Vagina (tissue), 2 donors: ENCODE measurements around the gene BNC2. TPM values are rescaled to one million over a fixed set of nuclear protein-coding genes. Genes with fewer than 3 reads are reported as not detected.
A peak's percentile ranks its signal among the peaks of the same experiment; 100 is the strongest.

Experiments used
- DNase-seq, 2 donors: peaks; one replicate each; pipeline ENCODE4 v3.0.0-alpha.2; 2017; ENCODE audit errors: extremely low spot score in 2 of 2
- H3K27ac ChIP-seq: fragments of 200-600 bp; sonication (generic); one replicate; pipeline ENCODE4 v1.5.1; 2019
- H3K27me3 ChIP-seq: fragments of 200-600 bp; sonication (generic); one replicate; pipeline ENCODE4 v1.5.1; 2019
- H3K36me3 ChIP-seq, 2 donors: fragments of 200-600 bp; sonication (generic); one replicate each; pipeline ENCODE4 v1.5.1; 2017 to 2019
- H3K4me1 ChIP-seq: fragments of 200-600 bp; sonication (generic); one replicate; pipeline ENCODE4 v1.5.1; 2019
- H3K4me3 ChIP-seq, 2 donors: fragments of 200-600 bp; sonication (generic); 1 replicate in 1 of 2; 2 replicates in 1 of 2; pipeline ENCODE4 v1.5.1; 2016 to 2019
- H3K9me3 ChIP-seq: fragments of 200-600 bp; sonication (generic); one replicate; pipeline ENCODE4 v1.5.1; 2019
- CTCF ChIP-seq, 3 experiments: fragments of 450-650 bp in 2 of 3; fragments of 200-600 bp in 1 of 3; sonication (generic) in 1 of 3; IDR thresholded peaks; one replicate each; pipeline ENCODE4 v1.5.1; 2017 to 2019; ENCODE audit warnings: antibody characterized with exemption in 3 of 3, mild to moderate bottlenecking in 2 of 3, moderate library complexity in 2 of 3
- POLR2A ChIP-seq, 2 donors: fragments of 450-650 bp; IDR thresholded peaks; one replicate each; pipeline ENCODE4 v1.6.1; 2017; ENCODE audit warnings: antibody characterized with exemption in 2 of 2, mild to moderate bottlenecking in 2 of 2, moderate library complexity in 2 of 2
- POLR2AphosphoS5 ChIP-seq, 2 donors: sonication (generic); formaldehyde crosslinking; IDR thresholded peaks; one replicate each; pipeline ENCODE4 v1.9.0; 2017; ENCODE audit warnings: antibody characterized with exemption in 2 of 2, mild to moderate bottlenecking in 2 of 2, low read depth in 1 of 2; ENCODE audit not compliant: insufficient read depth in 1 of 2
- intact Hi-C: fragments of 100-400 bp; cut with DNase I; formaldehyde crosslinking; loops from one replicate; pipeline ENCODE4 v1.15.1; 2023
- total RNA-seq: library from RNA; depleted of rRNA; stranded (reverse); fragments of >200 nt; gene quantifications from one replicate; pipeline ENCODE4 v1.2.3, GENCODE V29; 2016

Gene BNC2
- total RNA-seq, 1 donor from 2014 or later = 33.9 TPM

- H3K27ac ChIP-seq = no peak overlapping the region
- intact Hi-C loops = no loop called here
- no peak for TF ChIP-seq CTCF (IDR thresholded peaks at IDR 0.05)
- TF ChIP-seq POLR2AphosphoS5 (IDR thresholded peaks at IDR 0.05; ENCODE audit: insufficient read depth in 1 of 2, low read depth in 1 of 2) = no peak
- TF ChIP-seq POLR2A (IDR thresholded peaks at IDR 0.05) = no peak
- DNase-seq = no peak
- peaks cover 47% of the 10 kb centered on the region for H3K4me1 ChIP-seq
- no peaks in the 10 kb centered on the region for H3K27me3 ChIP-seq
- H3K4me3 ChIP-seq = no peak overlapping the region
- no peaks in the 10 kb centered on the region for H3K9me3 ChIP-seq
- no peaks in the 10 kb centered on the region for H3K36me3 ChIP-seq
These were observed 215.8 kb downstream of the BNC2 start for GRCh38 chr9:16654596-16655126.

DNA sequence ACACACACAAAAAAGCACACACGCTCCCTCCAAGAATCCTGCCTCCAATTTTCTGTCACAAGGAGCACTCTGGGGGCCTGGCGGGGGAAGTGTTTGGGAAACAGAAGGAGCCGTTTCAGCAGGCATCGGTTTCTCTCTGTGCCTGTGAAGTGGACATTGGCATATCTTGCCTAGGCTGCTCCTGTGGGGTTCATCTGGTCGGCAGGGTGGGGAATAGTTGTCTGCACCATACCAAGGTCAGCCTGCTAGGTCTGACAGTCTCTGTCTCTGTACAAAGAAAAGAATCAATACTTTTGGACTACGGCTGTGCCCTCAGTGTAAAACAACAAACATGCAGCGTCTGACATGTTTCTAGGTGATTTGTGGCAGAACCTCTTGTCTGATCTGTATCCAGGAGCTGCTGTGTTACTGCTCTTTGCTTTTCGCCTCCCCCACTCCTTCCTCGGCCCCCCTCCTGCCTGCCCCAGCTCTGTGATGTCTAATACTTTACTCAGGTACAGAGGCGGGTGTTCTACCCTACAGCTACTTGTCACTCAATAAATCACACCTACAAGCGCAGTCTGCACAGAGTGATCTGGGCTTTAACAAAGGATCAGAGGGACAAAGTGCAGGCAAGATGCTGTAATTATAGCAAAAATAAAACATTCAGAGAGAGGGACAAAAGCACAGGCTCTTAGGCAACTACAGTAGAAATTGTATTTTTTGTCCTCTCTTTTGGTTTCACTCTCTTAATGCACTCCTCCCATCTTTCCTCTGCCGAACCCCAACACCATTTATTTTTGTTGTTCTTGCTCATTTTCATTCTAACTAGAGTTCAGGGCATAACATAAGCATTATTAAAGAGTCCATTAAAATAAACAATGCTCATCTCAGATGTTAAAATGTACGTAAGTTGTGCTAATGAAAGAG, 216.7 kb downstream of the BNC2 start:
- H3K36me3 ChIP-seq = no peaks in the 10 kb centered on the region
- peak overlapping the region; percentile 13 to 40 for H3K4me3 ChIP-seq
- no peaks in the 10 kb centered on the region for H3K9me3 ChIP-seq
- H3K27me3 ChIP-seq = no peaks in the 10 kb centered on the region
- peak overlapping the region; percentile 12 for H3K27ac ChIP-seq
- H3K4me1 ChIP-seq = peaks cover 46% of the 10 kb centered on the region
- DNase-seq = no peak
- intact Hi-C loops = no loop called here
- no peak for TF ChIP-seq POLR2A (IDR thresholded peaks at IDR 0.05)
- TF ChIP-seq POLR2AphosphoS5 (IDR thresholded peaks at IDR 0.05; ENCODE audit: insufficient read depth in 1 of 2, low read depth in 1 of 2) = no peak
- no peak for TF ChIP-seq CTCF (IDR thresholded peaks at IDR 0.05)

- TF ChIP-seq CTCF (IDR thresholded peaks at IDR 0.05) (no peak), POLR2A (IDR thresholded peaks at IDR 0.05) (no peak), POLR2AphosphoS5 (IDR thresholded peaks at IDR 0.05; ENCODE audit: insufficient read depth in 1 of 2, low read depth in 1 of 2) (no peak)
- intact Hi-C loops = no loop called here
- no peak for DNase-seq
- Histone ChIP-seq H3K4me1 (peaks cover 38% of the 10 kb centered on the region), H3K36me3 (no peaks in the 10 kb centered on the region), H3K27ac (no peak overlapping the region), H3K4me3 (peak overlapping the region in 1 of 2 donors; percentile 6), H3K27me3 (no peaks in the 10 kb centered on the region), H3K9me3 (no peaks in the 10 kb centered on the region)
These were observed 217.9 kb downstream of the BNC2 start for GRCh38 chr9:16652582-16652981.

GRCh38 chr9:16651446-16651964, 219.0 kb downstream of the BNC2 start:
- no peak overlapping the region for H3K4me3 ChIP-seq
- TF ChIP-seq POLR2A (IDR thresholded peaks at IDR 0.05) (no peak), CTCF (IDR thresholded peaks at IDR 0.05) (no peak), POLR2AphosphoS5 (IDR thresholded peaks at IDR 0.05; ENCODE audit: insufficient read depth in 1 of 2, low read depth in 1 of 2) (no peak)
- H3K36me3 ChIP-seq = no peaks in the 10 kb centered on the region
- no peaks in the 10 kb centered on the region for H3K9me3 ChIP-seq
- H3K27me3 ChIP-seq = no peaks in the 10 kb centered on the region
- DNase-seq = no peak
- intact Hi-C loops = no loop called here
- H3K4me1 ChIP-seq = peaks cover 31% of the 10 kb centered on the region
- H3K27ac ChIP-seq = no peak overlapping the region
